GM12865 (cell line): ENCODE results near the gene PDGFRA.

Experiments
- DNase-seq: peaks from one replicate; pipeline ENCODE4 v3.0.0; 2010; ENCODE audit warnings: low read depth
- H3K4me3 ChIP-seq: 2 replicates; pipeline ENCODE4 v1.5.1; 2011; ENCODE audit warnings: mild to moderate bottlenecking, low read depth, low read length, control low read depth
- TF ChIP-seq, protein P1 (sequence below): IDR thresholded peaks from 2 replicates; pipeline ENCODE4 v1.5.1; 2011; ENCODE audit warnings: low read length, control low read depth, low read depth, inconsistent platforms; ENCODE audit not compliant: insufficient read depth; ENCODE audit errors: missing control alignments

Gene PDGFRA

DNA sequence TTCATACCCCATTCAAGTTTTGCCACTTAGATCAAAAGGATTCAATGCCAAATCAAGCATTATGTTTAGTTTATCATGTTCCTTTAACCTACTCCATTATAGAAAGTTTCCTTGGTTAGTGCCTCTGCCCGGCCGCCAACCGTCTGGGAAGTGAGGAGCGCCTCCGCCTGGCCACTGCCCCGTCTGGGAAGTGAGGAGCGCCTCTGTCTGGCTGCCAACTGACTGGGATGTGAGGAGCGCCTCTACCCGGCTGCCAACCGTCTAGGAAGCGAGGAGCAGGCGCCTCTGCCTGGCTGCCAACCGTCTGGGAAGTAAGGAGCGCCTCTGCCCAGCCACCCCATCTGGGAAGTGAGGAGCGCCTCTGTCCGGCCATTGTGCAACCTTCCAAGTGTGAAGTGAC is 36.3 kb upstream of the PDGFRA start:
- no peak overlapping the region for H3K4me3 ChIP-seq
- TF ChIP-seq, protein P1, sequence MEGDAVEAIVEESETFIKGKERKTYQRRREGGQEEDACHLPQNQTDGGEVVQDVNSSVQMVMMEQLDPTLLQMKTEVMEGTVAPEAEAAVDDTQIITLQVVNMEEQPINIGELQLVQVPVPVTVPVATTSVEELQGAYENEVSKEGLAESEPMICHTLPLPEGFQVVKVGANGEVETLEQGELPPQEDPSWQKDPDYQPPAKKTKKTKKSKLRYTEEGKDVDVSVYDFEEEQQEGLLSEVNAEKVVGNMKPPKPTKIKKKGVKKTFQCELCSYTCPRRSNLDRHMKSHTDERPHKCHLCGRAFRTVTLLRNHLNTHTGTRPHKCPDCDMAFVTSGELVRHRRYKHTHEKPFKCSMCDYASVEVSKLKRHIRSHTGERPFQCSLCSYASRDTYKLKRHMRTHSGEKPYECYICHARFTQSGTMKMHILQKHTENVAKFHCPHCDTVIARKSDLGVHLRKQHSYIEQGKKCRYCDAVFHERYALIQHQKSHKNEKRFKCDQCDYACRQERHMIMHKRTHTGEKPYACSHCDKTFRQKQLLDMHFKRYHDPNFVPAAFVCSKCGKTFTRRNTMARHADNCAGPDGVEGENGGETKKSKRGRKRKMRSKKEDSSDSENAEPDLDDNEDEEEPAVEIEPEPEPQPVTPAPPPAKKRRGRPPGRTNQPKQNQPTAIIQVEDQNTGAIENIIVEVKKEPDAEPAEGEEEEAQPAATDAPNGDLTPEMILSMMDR = no peak
- no peak for DNase-seq

DNA sequence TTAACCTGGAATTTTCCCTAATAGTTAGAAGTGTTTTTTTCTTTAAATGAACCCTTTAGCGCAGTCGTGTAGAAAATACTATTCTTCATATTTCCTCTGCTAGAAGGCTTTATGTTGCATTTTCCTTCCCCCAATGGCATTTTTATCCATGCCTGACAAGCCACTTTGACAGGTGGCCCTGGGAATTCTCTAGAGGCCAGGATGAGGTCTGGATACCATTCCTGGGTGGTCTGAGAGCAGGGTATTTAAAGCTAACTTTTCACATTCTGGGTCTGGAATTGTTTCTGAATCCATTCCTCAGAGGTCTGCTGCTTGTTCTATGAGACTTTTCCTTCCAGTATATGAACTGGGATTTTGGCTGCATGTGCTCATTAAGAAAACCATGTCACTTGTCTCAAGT is 31.2 kb upstream of the PDGFRA start:
- no peak for DNase-seq
- H3K4me3 ChIP-seq = no peak overlapping the region
- TF ChIP-seq, protein P1 = no peak

DNA sequence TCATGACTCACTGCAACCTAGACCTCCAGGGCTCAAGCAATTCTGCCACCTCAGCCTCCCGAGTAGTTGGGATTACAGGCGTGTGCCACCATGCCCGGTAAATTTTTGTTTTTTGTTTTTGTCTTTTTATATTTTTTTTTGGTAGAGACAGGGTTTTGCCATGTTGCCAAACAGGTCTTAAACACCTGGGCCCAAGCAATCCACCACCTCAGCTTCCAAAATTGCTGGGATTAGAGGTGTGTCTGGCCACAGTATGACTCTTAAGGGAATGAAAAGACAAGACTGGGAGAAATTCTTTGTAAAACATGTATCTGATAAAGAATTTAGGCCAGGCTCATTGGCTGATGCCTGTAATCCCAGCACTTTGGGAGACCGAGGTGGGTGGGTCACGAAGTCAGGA is 29.2 kb upstream of the PDGFRA start:
- H3K4me3 ChIP-seq = no peak overlapping the region
- TF ChIP-seq, protein P1 = no peak
- DNase-seq = no peak

DNA sequence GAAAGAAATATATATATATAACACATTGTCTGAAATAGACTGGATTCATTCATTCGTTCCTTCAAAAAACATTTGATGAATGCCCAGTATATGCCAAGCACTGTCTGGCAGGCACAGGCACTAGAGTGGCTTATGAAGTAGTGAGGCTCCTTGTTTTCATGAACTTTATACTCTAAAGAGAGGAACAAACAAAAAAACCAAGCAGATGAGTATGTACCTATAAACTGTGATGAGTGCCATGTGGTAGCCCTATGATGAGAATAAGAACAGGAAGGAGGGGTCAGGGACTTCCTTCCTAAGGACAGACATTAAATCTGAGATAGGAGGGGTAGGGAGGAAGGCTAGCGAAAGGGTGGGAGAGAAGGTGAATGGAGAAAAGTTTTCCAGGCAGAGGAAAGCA is 19.5 kb upstream of the PDGFRA start:
- no peak for DNase-seq
- TF ChIP-seq, protein P1 = no peak
- no peak overlapping the region for H3K4me3 ChIP-seq

DNA sequence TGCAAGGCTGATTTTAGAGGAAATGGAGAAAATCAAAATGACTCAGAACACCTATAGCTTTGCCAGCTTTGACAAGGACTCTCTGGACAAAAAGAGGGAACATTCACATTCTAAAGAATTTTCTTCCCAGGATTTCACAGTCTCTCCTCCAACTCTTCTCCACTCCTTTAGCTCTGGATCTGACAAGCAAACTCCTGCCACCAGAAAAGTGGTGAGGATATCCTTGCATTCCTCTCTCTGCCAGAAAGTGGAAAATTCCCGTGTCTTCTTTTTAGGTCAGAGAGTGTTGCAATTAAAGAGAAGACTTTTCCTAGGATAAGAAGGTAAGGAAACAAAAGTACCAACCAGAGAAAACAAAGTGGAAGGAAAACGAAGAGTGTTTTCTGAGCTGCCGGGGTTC is 16.1 kb upstream of the PDGFRA start:
- TF ChIP-seq, protein P1 = no peak
- DNase-seq = no peak
- no peak overlapping the region for H3K4me3 ChIP-seq

DNA sequence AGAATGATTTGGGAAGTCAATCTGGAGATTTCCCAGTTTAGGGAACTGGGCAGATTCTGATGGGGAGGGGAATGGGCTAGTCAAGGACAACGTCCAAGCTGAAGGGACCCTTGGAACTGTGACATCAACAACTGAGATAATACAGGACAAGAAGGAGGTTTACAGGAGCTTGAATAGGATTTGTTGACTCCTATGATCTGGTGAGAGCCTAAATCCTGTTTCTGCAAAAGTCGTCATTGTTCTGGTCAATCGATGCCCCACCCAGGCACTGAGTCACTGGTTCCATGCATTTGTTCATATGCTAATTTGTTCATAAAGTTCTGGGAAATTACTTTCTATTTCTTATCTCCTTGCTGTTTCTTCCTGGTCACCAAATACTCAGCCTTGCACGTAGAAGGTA is 15.3 kb upstream of the PDGFRA start:
- no peak overlapping the region for H3K4me3 ChIP-seq
- TF ChIP-seq, protein P1 = no peak
- DNase-seq = no peak

DNA sequence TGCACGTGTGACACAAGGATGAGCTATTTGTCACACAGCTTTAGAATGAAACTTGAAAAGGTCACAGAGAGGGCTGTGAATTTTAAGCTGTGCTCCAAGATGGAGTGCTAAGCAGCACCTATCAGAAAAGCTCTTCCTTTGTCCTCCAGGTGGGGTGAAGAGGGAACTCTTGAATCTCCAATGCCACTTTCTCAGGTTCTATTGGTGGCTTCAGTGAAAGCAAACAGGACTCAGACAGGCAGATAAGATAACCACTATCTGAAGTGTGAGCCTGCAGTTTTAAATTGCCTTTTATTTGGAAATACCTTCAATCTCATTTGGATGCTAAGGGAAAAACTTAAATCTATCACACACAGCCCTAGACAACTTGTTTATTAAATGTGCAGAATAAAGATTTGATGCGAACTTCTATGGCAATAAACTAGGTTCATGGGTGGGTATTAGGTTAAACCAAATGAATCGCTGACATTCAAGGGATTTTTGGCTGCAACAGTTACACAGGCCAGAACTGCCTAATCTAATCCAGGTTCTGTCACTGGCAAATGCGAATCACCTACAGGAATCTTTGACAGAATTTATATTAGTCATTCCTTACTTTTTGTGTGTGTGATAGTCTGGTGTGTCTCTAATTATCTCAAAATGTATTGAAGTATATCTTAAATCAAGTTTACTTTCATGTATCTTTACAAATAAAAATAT is 13.6 kb upstream of the PDGFRA start:
- H3K4me3 ChIP-seq = no peak overlapping the region
- DNase-seq = no peak
- TF ChIP-seq, protein P1 = no peak
